Mucosa of stomach (tissue), 1 donor: ENCODE results near the gene PLXNA2.

Experiments
- H3K27me3 ChIP-seq: one replicate; pipeline ENCODE4 v1.7.0; 2013; ENCODE audit warnings: mild to moderate bottlenecking, low read length; ENCODE audit not compliant: control insufficient read depth, insufficient read depth
- H3K36me3 ChIP-seq: one replicate; pipeline ENCODE4 v1.7.0; 2013; ENCODE audit warnings: low read length; ENCODE audit not compliant: control insufficient read depth, insufficient read depth
- H3K4me1 ChIP-seq: one replicate; pipeline ENCODE4 v1.7.0; 2013; ENCODE audit warnings: mild to moderate bottlenecking, low read length; ENCODE audit not compliant: control insufficient read depth, insufficient read depth
- H3K4me3 ChIP-seq: one replicate; pipeline ENCODE4 v1.7.0; 2013; ENCODE audit warnings: low read length
- H3K9ac ChIP-seq: one replicate; pipeline ENCODE4 v1.7.0; 2013; ENCODE audit warnings: mild to moderate bottlenecking, low read length, moderate library complexity
- H3K9me3 ChIP-seq: one replicate; pipeline ENCODE4 v1.7.0; 2013; ENCODE audit warnings: mild to moderate bottlenecking, low read length, moderate library complexity; ENCODE audit not compliant: control insufficient read depth
- donor health status: Pancreatic carcinoma.

Gene PLXNA2

DNA sequence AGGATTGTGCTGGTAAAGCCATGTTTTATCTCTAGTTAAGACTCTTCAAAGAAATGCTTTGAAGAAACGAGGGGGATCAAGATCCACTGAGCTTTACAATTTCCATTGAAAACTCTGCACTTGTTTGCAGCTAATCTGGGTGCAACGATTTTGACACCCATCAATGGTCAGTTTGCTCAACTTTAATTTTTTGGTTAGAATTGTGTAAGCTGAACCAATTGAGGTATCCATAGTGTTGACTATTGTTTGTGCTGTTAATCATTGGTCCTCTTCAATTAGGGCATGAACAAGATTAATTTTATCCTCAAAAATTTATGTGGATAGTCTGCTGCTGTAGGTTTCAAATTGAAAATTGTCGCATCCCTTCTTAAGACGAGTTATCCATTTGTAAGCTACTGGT lies 17.7 kb upstream of the PLXNA2 start:
- no peak overlapping the region for H3K9ac ChIP-seq
- no peak overlapping the region for H3K4me3 ChIP-seq
- no peaks in the 10 kb centered on the region for H3K9me3 ChIP-seq
- H3K4me1 ChIP-seq, result no peaks in the 10 kb centered on the region
- peaks cover 9% of the 10 kb centered on the region for H3K27me3 ChIP-seq
- no peaks in the 10 kb centered on the region for H3K36me3 ChIP-seq

DNA sequence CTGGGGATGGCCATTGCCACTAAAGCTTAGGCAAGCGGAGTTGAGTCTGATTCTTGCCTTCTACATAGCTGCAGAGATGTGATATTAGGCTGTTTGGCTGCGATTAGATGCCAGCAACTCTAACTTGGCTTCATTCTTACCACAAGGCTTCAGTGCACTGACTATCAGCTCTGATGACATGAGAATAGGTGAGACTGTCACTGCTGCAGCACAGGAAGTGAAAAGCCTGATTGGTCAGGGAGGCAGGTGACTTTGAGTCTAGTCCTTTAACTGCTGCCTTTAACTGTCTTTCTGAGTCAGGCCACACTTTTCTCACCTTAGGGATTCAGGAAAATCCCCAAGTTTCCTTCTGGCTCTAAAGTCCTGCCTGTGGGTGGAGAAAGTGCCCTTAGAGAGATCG lies 14.1 kb upstream of the PLXNA2 start:
- H3K4me3 ChIP-seq, result no peak overlapping the region
- H3K36me3 ChIP-seq, result no peaks in the 10 kb centered on the region
- no peaks in the 10 kb centered on the region for H3K4me1 ChIP-seq
- H3K27me3 ChIP-seq, result peaks cover 4% of the 10 kb centered on the region
- H3K9ac ChIP-seq, result no peak overlapping the region
- H3K9me3 ChIP-seq, result no peaks in the 10 kb centered on the region

DNA sequence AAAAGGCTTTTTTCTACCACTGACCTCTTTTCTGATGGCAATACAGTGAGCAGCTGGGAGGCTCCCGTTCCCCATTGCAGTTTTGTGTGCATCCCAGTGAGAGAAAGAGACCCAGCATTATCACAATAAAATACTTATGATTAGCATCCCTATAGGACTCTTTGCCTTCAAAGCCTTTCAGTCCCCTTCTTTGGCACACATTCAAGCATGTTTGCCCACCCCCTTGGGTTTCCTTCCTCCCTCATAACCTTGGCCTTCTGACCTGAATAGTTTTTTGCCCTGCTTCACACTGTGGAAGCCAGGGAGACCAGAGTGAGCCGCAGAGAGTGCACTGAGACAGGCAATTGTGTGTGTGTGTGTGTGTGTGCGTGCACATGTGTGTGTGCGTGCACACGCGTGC lies 13.2 kb upstream of the PLXNA2 start:
- peaks cover 4% of the 10 kb centered on the region for H3K4me1 ChIP-seq

DNA sequence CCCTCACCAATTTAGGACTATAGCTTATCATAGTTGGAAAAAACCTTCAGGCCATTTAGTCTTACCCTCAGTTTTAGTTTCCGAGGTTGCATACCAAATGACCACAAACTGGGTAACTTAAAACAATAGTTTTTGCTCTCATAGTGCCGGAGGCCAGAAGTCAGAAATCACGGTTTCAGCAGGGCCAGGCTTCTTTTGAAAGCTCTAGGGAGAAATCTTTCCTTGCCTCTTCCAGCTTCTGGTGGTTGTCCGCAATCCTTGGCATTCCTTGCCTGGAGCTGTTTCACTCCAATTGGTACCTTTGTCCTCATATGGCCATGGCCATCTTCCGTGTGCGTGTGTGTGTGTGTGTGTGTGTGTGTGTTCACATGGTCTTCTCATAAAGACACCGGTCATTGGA lies 12.4 kb upstream of the PLXNA2 start:
- Histone ChIP-seq H3K4me1 (peaks cover 7% of the 10 kb centered on the region), H3K36me3 (no peaks in the 10 kb centered on the region), H3K9me3 (no peaks in the 10 kb centered on the region), H3K4me3 (no peak overlapping the region), H3K9ac (no peak overlapping the region), H3K27me3 (peaks cover 12% of the 10 kb centered on the region)

More for the DNA sequence above, 13.2 kb upstream of the PLXNA2 start:
- Histone ChIP-seq H3K9me3 (no peaks in the 10 kb centered on the region), H3K27me3 (peaks cover 5% of the 10 kb centered on the region), H3K9ac (no peak overlapping the region), H3K4me3 (no peak overlapping the region), H3K36me3 (no peaks in the 10 kb centered on the region)

DNA sequence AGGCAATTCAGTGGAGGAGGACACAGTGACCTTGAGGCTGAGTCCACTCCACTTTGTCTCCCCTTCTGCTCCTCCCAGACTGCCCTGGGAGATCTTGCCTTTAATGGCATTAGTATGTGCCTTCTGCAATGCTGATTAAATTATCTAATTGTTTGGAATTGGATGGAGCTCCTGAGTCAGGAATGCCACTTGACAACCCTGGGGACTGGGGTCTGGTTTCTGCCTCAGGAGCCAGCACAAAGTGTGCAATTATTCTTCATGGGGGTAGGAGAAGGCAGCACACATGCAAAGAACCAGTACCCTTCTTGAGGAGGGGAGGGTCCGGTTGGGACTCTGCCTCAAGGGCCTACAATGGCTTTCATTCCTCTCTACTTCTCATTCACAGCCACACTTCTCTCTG lies 11.9 kb upstream of the PLXNA2 start:
- Histone ChIP-seq H3K9me3 (no peaks in the 10 kb centered on the region), H3K27me3 (peaks cover 13% of the 10 kb centered on the region), H3K4me3 (no peak overlapping the region), H3K9ac (no peak overlapping the region), H3K36me3 (no peaks in the 10 kb centered on the region), H3K4me1 (peaks cover 7% of the 10 kb centered on the region)

DNA sequence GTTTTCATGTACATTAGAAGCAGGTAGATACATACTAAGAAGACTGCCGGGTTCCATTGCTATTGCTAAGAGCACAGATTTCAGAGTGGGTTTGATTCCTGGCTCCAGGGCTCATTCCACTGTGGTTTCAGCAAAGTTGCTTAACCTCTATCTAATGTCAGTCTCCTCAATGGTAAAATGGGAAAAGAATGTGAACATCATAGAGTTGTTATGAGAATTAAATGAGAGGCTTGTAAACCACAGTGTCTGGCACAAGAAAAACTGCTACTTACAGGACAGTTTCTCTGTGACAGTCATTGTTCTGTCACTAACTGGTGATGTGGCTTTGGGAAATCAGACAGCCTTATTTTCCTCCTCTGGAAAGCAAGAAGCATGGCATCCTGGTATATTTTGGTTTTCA lies 10.7 kb upstream of the PLXNA2 start:
- no peak overlapping the region for H3K9ac ChIP-seq
- H3K4me1 ChIP-seq, result peaks cover 7% of the 10 kb centered on the region
- peaks cover 13% of the 10 kb centered on the region for H3K27me3 ChIP-seq
- no peaks in the 10 kb centered on the region for H3K36me3 ChIP-seq
- no peak overlapping the region for H3K4me3 ChIP-seq
- H3K9me3 ChIP-seq, result no peaks in the 10 kb centered on the region

DNA sequence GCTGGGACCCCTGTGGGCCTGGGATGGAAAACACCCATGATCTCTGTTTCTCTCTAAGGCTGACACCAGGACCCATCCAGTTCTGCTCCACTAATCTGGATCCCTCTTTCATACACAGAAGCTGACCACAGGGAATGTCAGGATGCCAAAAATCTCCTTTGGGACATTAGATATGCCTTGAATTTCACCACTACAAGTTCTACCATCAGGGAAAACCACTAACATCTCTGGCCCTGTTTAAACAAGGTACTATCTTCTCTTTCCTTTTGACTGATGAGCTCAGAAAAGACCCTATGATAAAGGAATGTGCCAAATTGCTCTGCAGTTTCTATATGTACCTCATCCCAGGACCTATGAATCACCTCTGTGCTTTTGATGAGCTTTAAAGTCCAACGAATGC lies 10.2 kb upstream of the PLXNA2 start:
- H3K4me1 ChIP-seq, result peaks cover 7% of the 10 kb centered on the region
- H3K4me3 ChIP-seq, result no peak overlapping the region
- peaks cover 13% of the 10 kb centered on the region for H3K27me3 ChIP-seq
- no peaks in the 10 kb centered on the region for H3K36me3 ChIP-seq
- H3K9ac ChIP-seq, result no peak overlapping the region
- no peaks in the 10 kb centered on the region for H3K9me3 ChIP-seq

DNA sequence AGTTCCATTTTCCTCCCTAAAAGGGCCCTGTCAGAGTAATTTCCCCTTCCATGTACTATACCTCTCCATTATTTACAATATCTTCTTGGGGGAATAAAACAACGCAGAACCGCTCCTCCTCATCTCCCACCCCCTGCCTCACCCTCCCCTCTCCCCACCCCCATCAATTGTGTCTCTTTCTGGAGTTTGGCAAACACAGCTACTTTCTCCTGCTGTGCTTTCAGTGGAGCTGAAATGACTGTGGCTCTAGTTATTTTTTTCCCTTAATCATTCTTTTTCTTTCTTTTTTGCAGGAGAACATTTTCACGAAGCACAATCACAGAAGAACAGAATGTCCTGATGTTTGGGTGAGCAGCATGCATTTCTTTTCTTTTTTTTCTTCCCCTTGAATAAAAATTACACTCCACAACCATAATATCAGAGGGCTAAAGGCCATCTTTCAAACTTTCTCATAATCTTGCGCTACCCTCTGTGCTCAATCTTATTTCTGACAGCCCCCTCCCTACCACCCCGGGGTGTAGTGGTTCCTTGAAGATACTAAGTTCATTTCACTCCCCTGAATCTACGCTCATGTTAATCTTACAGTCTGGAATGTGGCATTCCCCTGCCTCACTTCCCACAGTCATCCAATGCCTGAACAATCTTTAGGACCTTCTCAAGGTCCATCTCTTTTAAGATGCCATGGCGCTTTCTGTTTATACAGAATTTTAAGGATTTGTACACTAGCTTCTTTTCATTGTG lies 8.8 kb upstream of the PLXNA2 start:
- Histone ChIP-seq H3K4me1 (peaks cover 7% of the 10 kb centered on the region), H3K4me3 (no peak overlapping the region), H3K36me3 (no peaks in the 10 kb centered on the region), H3K9me3 (no peaks in the 10 kb centered on the region), H3K27me3 (peaks cover 13% of the 10 kb centered on the region), H3K9ac (no peak overlapping the region)

DNA sequence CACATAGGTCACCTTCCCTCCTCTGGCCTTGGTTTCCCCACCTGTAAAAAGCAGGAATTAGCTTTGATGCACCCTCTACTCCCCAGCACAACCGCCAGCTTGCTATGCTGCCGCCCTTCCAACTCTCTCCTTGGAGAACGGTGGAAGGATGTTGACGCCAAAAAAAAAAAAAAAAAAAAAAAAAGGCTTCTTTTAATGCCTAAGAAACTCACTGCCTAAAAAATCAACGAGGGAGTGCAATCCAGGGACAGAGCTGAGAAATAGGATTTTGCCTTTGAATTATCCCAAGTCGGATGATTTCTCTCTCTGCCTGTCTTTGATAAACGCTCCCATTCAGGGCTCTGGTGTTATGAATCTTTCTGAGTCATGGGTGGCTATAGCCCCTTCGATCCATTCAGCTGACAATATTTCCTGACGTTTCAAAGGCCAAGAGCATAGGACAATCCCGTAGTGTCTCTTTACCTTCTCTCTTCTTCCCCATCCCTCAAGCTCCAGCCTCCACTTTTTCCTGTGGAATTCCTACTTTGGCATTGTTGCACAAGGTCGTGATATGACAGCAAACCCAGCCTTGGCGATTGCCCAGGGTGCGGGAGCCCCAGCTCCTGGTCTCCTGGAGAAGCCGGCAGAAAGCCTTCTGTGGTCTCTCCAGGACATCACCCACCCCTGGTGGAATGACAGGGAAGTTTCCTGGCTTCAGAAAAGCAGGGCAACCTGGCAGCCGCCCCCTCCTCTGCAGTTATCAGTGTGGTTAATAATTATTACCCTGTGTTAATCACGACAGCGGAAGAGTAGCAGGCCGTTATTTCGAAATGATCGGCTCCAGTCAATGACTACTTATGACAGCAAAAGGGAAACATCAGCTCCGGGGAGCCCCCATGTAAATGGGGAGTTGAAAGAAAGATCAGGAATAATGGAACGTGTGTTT lies 8.0 kb upstream of the PLXNA2 start:
- H3K27me3 ChIP-seq, result peaks cover 13% of the 10 kb centered on the region
- no peak overlapping the region for H3K9ac ChIP-seq
- no peak overlapping the region for H3K4me3 ChIP-seq
- no peaks in the 10 kb centered on the region for H3K36me3 ChIP-seq
- no peaks in the 10 kb centered on the region for H3K9me3 ChIP-seq
- H3K4me1 ChIP-seq, result peaks cover 7% of the 10 kb centered on the region

DNA sequence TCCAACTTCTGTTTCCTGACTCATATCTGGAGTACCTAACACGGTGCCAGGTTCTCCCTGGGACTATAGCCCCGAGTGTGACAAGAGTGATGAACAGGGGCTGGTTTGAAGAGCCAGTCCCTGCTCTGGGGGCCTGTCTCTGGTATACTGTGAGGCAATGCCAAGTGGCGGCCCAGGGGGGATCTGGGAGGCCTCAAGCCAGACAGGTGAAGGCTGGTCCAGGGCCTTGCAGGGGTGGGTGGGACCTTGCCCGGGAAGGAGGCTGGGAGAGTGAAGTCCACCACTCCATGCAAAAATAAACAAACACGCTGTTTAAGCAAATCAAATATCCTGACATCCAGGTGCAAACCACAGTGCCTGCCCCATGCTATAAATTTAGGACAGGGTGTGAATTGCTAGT lies 6.8 kb upstream of the PLXNA2 start:
- no peak overlapping the region for H3K4me3 ChIP-seq
- H3K9me3 ChIP-seq, result no peaks in the 10 kb centered on the region
- peaks cover 13% of the 10 kb centered on the region for H3K27me3 ChIP-seq
- H3K4me1 ChIP-seq, result peaks cover 7% of the 10 kb centered on the region
- no peak overlapping the region for H3K9ac ChIP-seq
- no peaks in the 10 kb centered on the region for H3K36me3 ChIP-seq

DNA sequence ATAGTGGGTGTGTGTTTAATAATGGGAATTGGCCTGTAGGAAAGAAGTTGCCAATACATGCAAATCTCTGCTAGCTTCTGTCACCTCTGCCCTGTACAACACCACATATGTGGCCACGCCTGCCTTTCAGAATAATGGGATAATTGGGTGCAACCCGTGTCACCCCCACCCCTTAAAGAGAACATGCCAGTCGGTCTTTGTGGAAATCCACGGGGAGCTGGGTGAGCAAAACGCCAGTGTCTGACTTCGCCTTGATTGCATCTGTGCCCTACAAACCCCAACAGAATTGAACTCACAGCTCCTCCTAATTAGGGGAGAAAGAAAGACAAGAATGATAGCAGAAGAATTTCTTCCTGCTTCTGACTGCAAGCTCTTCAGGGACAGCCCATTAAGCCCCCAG lies 6.4 kb upstream of the PLXNA2 start:
- H3K4me3 ChIP-seq, result no peak overlapping the region
- H3K36me3 ChIP-seq, result no peaks in the 10 kb centered on the region
- peaks cover 13% of the 10 kb centered on the region for H3K27me3 ChIP-seq
- no peaks in the 10 kb centered on the region for H3K9me3 ChIP-seq
- no peak overlapping the region for H3K9ac ChIP-seq
- H3K4me1 ChIP-seq, result peaks cover 7% of the 10 kb centered on the region

DNA sequence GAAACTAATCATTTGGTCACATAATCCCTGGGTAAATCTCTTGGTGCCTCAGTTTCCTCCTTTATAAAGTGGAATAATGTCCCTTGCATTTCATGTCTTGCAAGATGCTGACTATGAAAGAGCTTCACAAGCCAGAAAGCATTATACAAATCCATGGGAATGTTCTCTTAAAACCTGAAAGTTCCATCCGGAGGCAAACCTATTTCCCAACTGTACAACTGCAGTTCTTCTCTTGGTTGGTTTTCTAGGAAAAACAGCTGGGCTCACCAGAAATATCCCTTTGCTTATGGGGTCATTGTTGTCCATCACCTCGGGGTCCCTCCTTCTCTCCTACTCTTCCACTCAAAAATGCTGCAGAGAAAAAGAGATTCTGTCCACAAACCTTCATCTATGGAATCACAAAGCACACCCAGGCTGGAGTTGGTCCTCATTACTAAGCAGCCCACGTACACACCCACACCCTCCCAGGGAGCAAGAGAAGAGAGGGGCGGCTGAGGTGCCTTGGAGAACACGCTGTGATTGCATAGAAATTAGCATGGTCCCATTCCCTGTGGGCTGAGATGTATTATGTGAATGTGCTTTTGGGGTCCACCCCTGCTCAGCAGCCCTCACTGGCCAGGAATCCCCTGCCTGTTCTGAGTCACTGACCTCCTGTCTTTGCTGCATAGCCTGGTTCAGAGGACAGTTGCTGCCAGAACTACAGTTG lies 5.0 kb upstream of the PLXNA2 start:
- Histone ChIP-seq H3K4me3 (no peak overlapping the region), H3K9me3 (no peaks in the 10 kb centered on the region), H3K36me3 (no peaks in the 10 kb centered on the region), H3K4me1 (peaks cover 14% of the 10 kb centered on the region), H3K27me3 (peaks cover 9% of the 10 kb centered on the region), H3K9ac (no peak overlapping the region)
